ENCODE results near the gene PHACTR1. TPM values are rescaled to one million over a fixed set of nuclear protein-coding genes. Genes with fewer than 3 reads are reported as not detected.
"Not testable (repeated sequence)": the region's sequence is repeated elsewhere in the genome, so short reads cannot be mapped to it uniquely, and the experiment has no call there.

PHACTR1 gene
- polyA plus RNA-seq (ENCODE audit: insufficient read length in 4 of 4), result 10 to 100 TPM; 10.9 to 22.0 (median 16.3) TPM

- DNase-seq (ENCODE audit: low read depth in 4 of 4, low spot score in 2 of 4), result no peak
Measured at GRCh38 chr6:12716298-12716916, at the start of gene PHACTR1. PHACTR1 (plus strand) TSS chr6:12716767.

GRCh38 chr6:12666886-12667285 is 49.7 kb upstream of the PHACTR1 start:
- no peak for DNase-seq (ENCODE audit: low read depth in 4 of 4, low spot score in 2 of 4)

- no peak for DNase-seq (ENCODE audit: low read depth in 4 of 4, low spot score in 2 of 4)
Measured at GRCh38 chr6:12675931-12676330, 40.6 kb upstream of the PHACTR1 start.

GRCh38 chr6:12679341-12679740 is 37.2 kb upstream of the PHACTR1 start:
- DNase-seq (ENCODE audit: low read depth in 4 of 4, low spot score in 2 of 4), result no peak

GRCh38 chr6:12693122-12693521 is 23.4 kb upstream of the PHACTR1 start:
- DNase-seq (ENCODE audit: low read depth in 4 of 4, low spot score in 2 of 4), result no peak

GRCh38 chr6:12698298-12698697 is 18.3 kb upstream of the PHACTR1 start:
- DNase-seq (ENCODE audit: low read depth in 4 of 4, low spot score in 2 of 4), result no peak

GRCh38 chr6:12704946-12705345 is 11.6 kb upstream of the PHACTR1 start:
- no peak for DNase-seq (ENCODE audit: low read depth in 4 of 4, low spot score in 2 of 4)

- DNase-seq (ENCODE audit: low read depth in 4 of 4, low spot score in 2 of 4), result no peak
Measured at GRCh38 chr6:12709116-12709515, 7.5 kb upstream of the PHACTR1 start.

- DNase-seq (ENCODE audit: low read depth in 4 of 4, low spot score in 2 of 4), result no peak
Measured at GRCh38 chr6:12709556-12710232, 6.9 kb upstream of the PHACTR1 start.

GRCh38 chr6:12710921-12711320 is 5.6 kb upstream of the PHACTR1 start:
- DNase-seq (ENCODE audit: low read depth in 4 of 4, low spot score in 2 of 4), result no peak

GRCh38 chr6:12714022-12714421 is 2.5 kb upstream of the PHACTR1 start:
- no peak for DNase-seq (ENCODE audit: low read depth in 4 of 4, low spot score in 2 of 4)

- no peak for DNase-seq (ENCODE audit: low read depth in 4 of 4, low spot score in 2 of 4)
Measured at GRCh38 chr6:12715437-12715836, 1.1 kb upstream of the PHACTR1 start.

GRCh38 chr6:12717356-12717755 is 789 bp downstream of the PHACTR1 start:
- DNase-seq (ENCODE audit: low read depth in 4 of 4, low spot score in 2 of 4), result no peak

- no peak for DNase-seq (ENCODE audit: low read depth in 4 of 4, low spot score in 2 of 4)
Measured at GRCh38 chr6:12718015-12718414, 1.4 kb downstream of the PHACTR1 start.

GRCh38 chr6:12719017-12719416 is 2.5 kb downstream of the PHACTR1 start:
- DNase-seq (ENCODE audit: low read depth in 4 of 4, low spot score in 2 of 4), result no peak

GRCh38 chr6:12720310-12720709 is 3.7 kb downstream of the PHACTR1 start:
- no peak for DNase-seq (ENCODE audit: low read depth in 4 of 4, low spot score in 2 of 4)

GRCh38 chr6:12725263-12725662 is 8.7 kb downstream of the PHACTR1 start:
- no peak for DNase-seq (ENCODE audit: low read depth in 4 of 4, low spot score in 2 of 4)

GRCh38 chr6:12729467-12729866 is 12.9 kb downstream of the PHACTR1 start:
- no peak for DNase-seq (ENCODE audit: low read depth in 4 of 4, low spot score in 2 of 4)

GRCh38 chr6:12730809-12731208 is 14.2 kb downstream of the PHACTR1 start:
- DNase-seq (ENCODE audit: low read depth in 4 of 4, low spot score in 2 of 4), result not testable (repeated sequence)

- no peak for DNase-seq (ENCODE audit: low read depth in 4 of 4, low spot score in 2 of 4)
Measured at GRCh38 chr6:12733876-12734275, 17.3 kb downstream of the PHACTR1 start.

- DNase-seq (ENCODE audit: low read depth in 4 of 4, low spot score in 2 of 4), result no peak
Measured at GRCh38 chr6:12735786-12736185, 19.2 kb downstream of the PHACTR1 start.

- no peak for DNase-seq (ENCODE audit: low read depth in 4 of 4, low spot score in 2 of 4)
Measured at GRCh38 chr6:12748411-12748810, 31.8 kb downstream of the PHACTR1 start.

Measured in left renal cortex interstitium (tissue), 4 donors.